Umbilical cord (tissue), 2 donors: Measurements from ENCODE around the gene PRODH2. TPM values are rescaled to one million over a fixed set of nuclear protein-coding genes. Genes with fewer than 3 reads are reported as not detected.
"Not testable (repeated sequence)": the region's sequence is repeated elsewhere in the genome, so short reads cannot be mapped to it uniquely, and the experiment has no call there.

Source experiments
- DNase-seq: peaks from one replicate; pipeline ENCODE4 v3.0.0-alpha.2; 2015; ENCODE audit warnings: low spot score
- total RNA-seq: library from RNA; depleted of rRNA; stranded (reverse); fragments of >200 nt; gene quantifications from one replicate; pipeline ENCODE4 v1.2.3, GENCODE V29; 2014; ENCODE audit warnings: low replicate concordance; ENCODE audit not compliant: insufficient read depth

PRODH2 gene
- total RNA-seq, 1 donor from 2014 or later: 5.5 TPM

- no peak for DNase-seq
Measured at GRCh38 chr19:35796645-35797542, 15.8 kb downstream of the PRODH2 start.

GRCh38 chr19:35795564-35795963, 17.1 kb downstream of the PRODH2 start:
- DNase-seq: not testable (repeated sequence)

GRCh38 chr19:35793381-35794165, 19.1 kb downstream of the PRODH2 start:
- DNase-seq: no peak

- DNase-seq: no peak
Measured at GRCh38 chr19:35792888-35793287, 19.8 kb downstream of the PRODH2 start.

- no peak for DNase-seq
Measured at GRCh38 chr19:35792312-35792711, 20.3 kb downstream of the PRODH2 start.

- no peak for DNase-seq
Measured at GRCh38 chr19:35791814-35792279, 20.8 kb downstream of the PRODH2 start.

- no peak for DNase-seq
Measured at GRCh38 chr19:35790981-35791813, 21.4 kb downstream of the PRODH2 start.

GRCh38 chr19:35789978-35790944, 22.4 kb downstream of the PRODH2 start:
- DNase-seq: no peak

GRCh38 chr19:35789195-35789977, 23.3 kb downstream of the PRODH2 start:
- DNase-seq: no peak

GRCh38 chr19:35788205-35788960, 24.3 kb downstream of the PRODH2 start:
- no peak for DNase-seq

GRCh38 chr19:35787227-35787799, 25.3 kb downstream of the PRODH2 start:
- DNase-seq: no peak

- no peak for DNase-seq
Measured at GRCh38 chr19:35786299-35787160, 26.1 kb downstream of the PRODH2 start.

- DNase-seq: no peak
Measured at GRCh38 chr19:35785339-35785627, 27.4 kb downstream of the PRODH2 start.

GRCh38 chr19:35784503-35785338, 27.9 kb downstream of the PRODH2 start:
- DNase-seq: no peak

GRCh38 chr19:35783469-35784434, 28.9 kb downstream of the PRODH2 start:
- no peak for DNase-seq

GRCh38 chr19:35782589-35782988, 30.1 kb downstream of the PRODH2 start:
- DNase-seq: no peak
